K562 (cell line): Measurements from ENCODE around the gene UBQLN3. TPM values are rescaled to one million over a fixed set of nuclear protein-coding genes. Genes with fewer than 3 reads are reported as not detected.

Experiments
- CBFA2T3 ChIP-seq: fragments of 450-650 bp; IDR thresholded peaks from 2 replicates; pipeline ENCODE4 v1.6.1; 2017
- CHD1 ChIP-seq: fragments of 200-600 bp; sonication (generic); IDR thresholded peaks from one replicate; pipeline ENCODE4 v1.6.1; 2012; ENCODE audit warnings: mild to moderate bottlenecking, moderate library complexity, low read length, inconsistent platforms
- CHD4 ChIP-seq: fragments of 200-600 bp; sonication (generic); IDR thresholded peaks from 3 replicates; pipeline ENCODE4 v1.6.1; 2012; ENCODE audit warnings: low read depth, mild to moderate bottlenecking, mixed read lengths, low read length, inconsistent platforms; ENCODE audit not compliant: insufficient read depth, insufficient replicate concordance, poor library complexity, severe bottlenecking
- DPF2 ChIP-seq: fragments of 450-650 bp; IDR thresholded peaks from 2 replicates; pipeline ENCODE4 v1.6.1; 2016
- FOSL1 ChIP-seq: fragments of 200-800 bp; sonication (Bioruptor generic); conservative IDR thresholded peaks from 2 replicates; pipeline ENCODE4 v1.6.1; 2016; ENCODE audit warnings: missing genetic modification characterization, missing compliant biosample characterization
- FOXK2 ChIP-seq, 2 experiments: fragments of 450-650 bp; IDR thresholded peaks in 1 of 2; conservative IDR thresholded peaks in 1 of 2; 2 replicates each; pipeline ENCODE4 v1.6.1; 2016; ENCODE audit warnings: low read depth in 2 of 2, mild to moderate bottlenecking in 1 of 2
- FOXP1 ChIP-seq: sonication (generic); formaldehyde crosslinking; IDR thresholded peaks from 2 replicates; pipeline ENCODE4 v1.8.0; 2022; ENCODE audit warnings: mild to moderate bottlenecking, missing genetic modification reagents
- ID3 ChIP-seq, 2 experiments: fragments of 250-450 bp in 1 of 2; fragments of 450-650 bp in 1 of 2; sonication (Bioruptor Pico) in 1 of 2; IDR thresholded peaks; 2 replicates each; pipeline versions ENCODE4 v1.6.1 to v1.8.0; 2016 to 2021; ENCODE audit warnings: mild to moderate bottlenecking in 2 of 2, moderate library complexity in 2 of 2, missing compliant biosample characterization in 1 of 2, missing genetic modification characterization in 1 of 2
- KLF13 ChIP-seq: fragments of 450-650 bp; IDR thresholded peaks from 2 replicates; pipeline ENCODE4 v1.6.1; 2016; ENCODE audit warnings: missing genetic modification characterization, low read depth, mild to moderate bottlenecking, missing compliant biosample characterization, moderate library complexity, borderline replicate concordance
- L3MBTL2 ChIP-seq: fragments of 450-650 bp; IDR thresholded peaks from 2 replicates; pipeline ENCODE4 v1.6.1; 2016; ENCODE audit warnings: mild to moderate bottlenecking, moderate library complexity
- MBD2 ChIP-seq: sonication (generic); IDR thresholded peaks from 2 replicates; pipeline ENCODE4 v1.6.1; 2016; ENCODE audit warnings: low read depth, borderline replicate concordance
- PKNOX1 ChIP-seq: fragments of 450-650 bp; IDR thresholded peaks from 2 replicates; pipeline ENCODE4 v1.6.1; 2016
- RBM39 ChIP-seq: fragments of 200-400 bp; formaldehyde crosslinking; optimal IDR thresholded peaks from 2 replicates; pipeline ENCODE3; 2018; ENCODE audit warnings: low read depth, low read length
- SMARCA4 ChIP-seq: fragments of 450-650 bp; IDR thresholded peaks from 2 replicates; pipeline ENCODE4 v1.6.1; 2016
- SNIP1 ChIP-seq: fragments of 450-650 bp; IDR thresholded peaks from 2 replicates; pipeline ENCODE4 v1.7.1; 2017; ENCODE audit warnings: low read depth, mild to moderate bottlenecking
- SRSF7 ChIP-seq: fragments of 200-400 bp; formaldehyde crosslinking; optimal IDR thresholded peaks from 2 replicates; pipeline ENCODE3; 2017; ENCODE audit warnings: mild to moderate bottlenecking, low read depth, low read length
- U2AF2 ChIP-seq: fragments of 200-400 bp; formaldehyde crosslinking; optimal IDR thresholded peaks from 2 replicates; pipeline ENCODE3; 2017; ENCODE audit warnings: low read depth, mild to moderate bottlenecking, low read length
- ZNF561 ChIP-seq: fragments of 450-650 bp; formaldehyde crosslinking; conservative IDR thresholded peaks from 2 replicates; pipeline ENCODE4 v1.4.0; 2020; ENCODE audit warnings: mild to moderate bottlenecking, moderate library complexity
- polyA plus RNA-seq, 8 experiments: library from polyadenylated mRNA; depleted of rRNA in 4 of 8; stranded (reverse) in 5 of 8; unstranded in 3 of 8; fragments of >200 nt; fragmentation: Nextera tagmentation in 2 of 8; fragmentation: Illumina TruSeq in 1 of 8; extraction: Ambion mirVana in 2 of 8; extraction: Trizol in 1 of 8; gene quantifications; 2 replicates each; pipeline versions ENCODE4 v1.2.1 to v1.2.3, GENCODE V29; 2011 to 2014; ENCODE audit warnings: inconsistent platforms in 1 of 8, missing spikeins in 1 of 8
- total RNA-seq, 7 experiments: library from RNA; depleted of rRNA in 6 of 7; stranded (reverse); fragments of >200 nt in 6 of 7; fragmentation: Illumina TruSeq in 2 of 7; extraction: Trizol in 2 of 7; gene quantifications; 2 replicates each; pipeline versions ENCODE4 v1.2.1 to v1.2.3, GENCODE V29; 2011 to 2021; ENCODE audit warnings: low replicate concordance in 1 of 7
- TF ChIP-seq, protein P1 (sequence below): fragments of 200-800 bp; sonication (Bioruptor generic); IDR thresholded peaks from 2 replicates; pipeline ENCODE4 v1.6.1; 2017; ENCODE audit warnings: missing genetic modification characterization, missing compliant biosample characterization
- TF ChIP-seq, protein P2 (sequence below): fragments of 450-650 bp; formaldehyde crosslinking; IDR thresholded peaks from 2 replicates; pipeline ENCODE4 v1.4.0; 2020; ENCODE audit warnings: mild to moderate bottlenecking, moderate library complexity
- TF ChIP-seq, protein P3 (sequence below): fragments of 450-650 bp; IDR thresholded peaks from 2 replicates; pipeline ENCODE4 v1.6.1; 2018; ENCODE audit warnings: mild to moderate bottlenecking, low read depth; ENCODE audit not compliant: partially characterized antibody

UBQLN3 gene
- total and polyA plus RNA-seq, 9 of the 15 experiments (the other 6 are each of a cell fraction or from before 2014, with no cell fraction given), result 0.01 to 0.27 TPM; not detected in 7

DNA sequence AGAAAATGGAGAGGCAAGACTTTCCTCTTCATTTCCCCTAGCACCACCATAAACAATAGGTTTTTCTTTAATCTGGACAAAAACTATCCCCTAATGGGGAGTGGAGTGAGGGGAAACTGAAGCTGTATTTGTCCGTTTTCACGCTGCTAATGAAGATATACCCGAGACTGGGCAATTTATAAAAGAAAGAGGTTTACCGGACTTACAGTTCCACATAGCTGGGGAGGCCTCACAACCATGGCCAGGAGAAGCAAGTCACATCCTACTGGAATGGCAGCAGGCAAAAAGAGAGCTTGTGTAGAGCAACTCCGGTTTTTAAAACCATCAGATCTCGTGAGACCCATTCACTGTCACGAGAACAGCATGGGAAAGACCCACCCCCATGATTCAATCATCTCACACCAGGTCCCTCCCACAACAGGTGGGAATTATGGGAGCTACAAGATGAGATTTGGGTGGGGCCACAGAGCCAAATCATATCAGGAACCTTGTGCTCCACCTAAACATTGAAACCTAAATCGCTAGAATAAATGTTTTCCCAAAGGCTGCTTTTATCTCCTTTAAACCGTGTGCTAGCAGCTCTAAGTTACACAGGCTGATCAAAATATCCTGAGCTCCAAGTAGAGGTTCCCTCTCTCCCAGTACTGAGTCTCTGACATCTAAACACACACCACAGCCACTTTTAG lies 4.3 kb downstream of the UBQLN3 start (continued):
- TF ChIP-seq, protein P1, sequence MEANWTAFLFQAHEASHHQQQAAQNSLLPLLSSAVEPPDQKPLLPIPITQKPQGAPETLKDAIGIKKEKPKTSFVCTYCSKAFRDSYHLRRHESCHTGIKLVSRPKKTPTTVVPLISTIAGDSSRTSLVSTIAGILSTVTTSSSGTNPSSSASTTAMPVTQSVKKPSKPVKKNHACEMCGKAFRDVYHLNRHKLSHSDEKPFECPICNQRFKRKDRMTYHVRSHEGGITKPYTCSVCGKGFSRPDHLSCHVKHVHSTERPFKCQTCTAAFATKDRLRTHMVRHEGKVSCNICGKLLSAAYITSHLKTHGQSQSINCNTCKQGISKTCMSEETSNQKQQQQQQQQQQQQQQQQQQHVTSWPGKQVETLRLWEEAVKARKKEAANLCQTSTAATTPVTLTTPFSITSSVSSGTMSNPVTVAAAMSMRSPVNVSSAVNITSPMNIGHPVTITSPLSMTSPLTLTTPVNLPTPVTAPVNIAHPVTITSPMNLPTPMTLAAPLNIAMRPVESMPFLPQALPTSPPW (CRISPR knock-in tag), result peak; percentile 32; the same call in 1 of the 2 replicates
- TF ChIP-seq FOXP1 (CRISPR knock-in tag) (no peak), MBD2 (peak; percentile 79), SNIP1 (0 out of 2 replicates have a peak, but pooled peaks have one; percentile 42), CHD1 (peak; percentile 69), FOXK2 (conservative IDR thresholded peaks at IDR 0.05 in 1 of 2, IDR thresholded peaks at IDR 0.05 in 1 of 2; ENCODE audit: low read depth in 2 of 2) (peak in 1 of 2 experiments; percentile 55; a peak in 1 of 4 replicates), ID3 (CRISPR knock-in tag; IDR thresholded peaks at IDR 0.05) (no peak), ID3 (tag; IDR thresholded peaks at IDR 0.05) (no peak), RBM39 (peak; percentile 41), U2AF2 (no peak), L3MBTL2 (peak; percentile 48; the same call in 1 of the 2 replicates), CHD4 (no peak), CBFA2T3 (peak; percentile 20; the same call in 1 of the 2 replicates), PKNOX1 (peak; percentile 85), SMARCA4 (no peak), SRSF7 (no peak), ZNF561 (CRISPR knock-in tag) (no peak), KLF13 (tag) (no peak), FOSL1 (tag) (peak; percentile 48; the same call in 1 of the 2 replicates), DPF2 (0 out of 2 replicates have a peak, but pooled peaks have one; percentile 12)
- TF ChIP-seq, protein P2, sequence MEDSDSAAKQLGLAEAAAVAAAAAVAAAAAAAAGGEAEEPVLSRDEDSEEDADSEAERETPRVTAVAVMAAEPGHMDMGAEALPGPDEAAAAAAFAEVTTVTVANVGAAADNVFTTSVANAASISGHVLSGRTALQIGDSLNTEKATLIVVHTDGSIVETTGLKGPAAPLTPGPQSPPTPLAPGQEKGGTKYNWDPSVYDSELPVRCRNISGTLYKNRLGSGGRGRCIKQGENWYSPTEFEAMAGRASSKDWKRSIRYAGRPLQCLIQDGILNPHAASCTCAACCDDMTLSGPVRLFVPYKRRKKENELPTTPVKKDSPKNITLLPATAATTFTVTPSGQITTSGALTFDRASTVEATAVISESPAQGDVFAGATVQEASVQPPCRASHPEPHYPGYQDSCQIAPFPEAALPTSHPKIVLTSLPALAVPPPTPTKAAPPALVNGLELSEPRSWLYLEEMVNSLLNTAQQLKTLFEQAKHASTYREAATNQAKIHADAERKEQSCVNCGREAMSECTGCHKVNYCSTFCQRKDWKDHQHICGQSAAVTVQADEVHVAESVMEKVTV (CRISPR knock-in tag), result no peak
- TF ChIP-seq, protein P3, sequence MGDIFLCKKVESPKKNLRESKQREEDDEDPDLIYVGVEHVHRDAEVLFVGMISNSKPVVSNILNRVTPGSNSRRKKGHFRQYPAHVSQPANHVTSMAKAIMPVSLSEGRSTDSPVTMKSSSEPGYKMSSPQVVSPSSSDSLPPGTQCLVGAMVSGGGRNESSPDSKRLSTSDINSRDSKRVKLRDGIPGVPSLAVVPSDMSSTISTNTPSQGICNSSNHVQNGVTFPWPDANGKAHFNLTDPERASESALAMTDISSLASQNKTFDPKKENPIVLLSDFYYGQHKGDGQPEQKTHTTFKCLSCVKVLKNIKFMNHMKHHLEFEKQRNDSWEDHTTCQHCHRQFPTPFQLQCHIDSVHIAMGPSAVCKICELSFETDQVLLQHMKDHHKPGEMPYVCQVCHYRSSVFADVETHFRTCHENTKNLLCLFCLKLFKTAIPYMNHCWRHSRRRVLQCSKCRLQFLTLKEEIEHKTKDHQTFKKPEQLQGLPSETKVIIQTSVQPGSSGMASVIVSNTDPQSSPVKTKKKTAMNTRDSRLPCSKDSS, result no peak
